Stomach (tissue), 9 donors: ENCODE data around the gene MICB. TPM values are rescaled to one million over a fixed set of nuclear protein-coding genes. Genes with fewer than 3 reads are reported as not detected.
"Not testable (repeated sequence)": the region's sequence is repeated elsewhere in the genome, so short reads cannot be mapped to it uniquely, and the experiment has no call there.

Experiments used
- DNase-seq, 2 donors: peaks; one replicate each; pipeline versions ENCODE4 v3.0.0 to v3.0.0-alpha.2; 2013 to 2019
- H3K27ac ChIP-seq, 5 donors: fragments of 200-600 bp in 4 of 5; sonication (generic) in 4 of 5; one replicate each; pipeline ENCODE4 v1.5.1; 2013 to 2019; ENCODE audit warnings: mild to moderate bottlenecking in 1 of 5, moderate library complexity in 1 of 5
- H3K27me3 ChIP-seq, 3 donors: fragments of 200-600 bp; sonication (generic); one replicate each; pipeline ENCODE4 v1.5.1; 2017 to 2019; ENCODE audit warnings: mixed run types in 1 of 3
- H3K36me3 ChIP-seq, 4 donors: fragments of 200-600 bp; sonication (generic); 1 replicate in 3 of 4; 2 replicates in 1 of 4; pipeline ENCODE4 v1.5.1; 2016 to 2019
- H3K4me1 ChIP-seq, 4 donors: fragments of 200-600 bp; sonication (generic); one replicate each; pipeline ENCODE4 v1.5.1; 2016 to 2019
- H3K4me3 ChIP-seq, 4 donors: fragments of 200-600 bp; sonication (generic) in 3 of 4; one replicate each; pipeline ENCODE4 v1.5.1; 2016 to 2019; ENCODE audit warnings: mild to moderate bottlenecking in 1 of 4
- H3K9me3 ChIP-seq, 4 donors: fragments of 200-600 bp; sonication (generic); one replicate each; pipeline ENCODE4 v1.5.1; 2016 to 2019
- CTCF ChIP-seq, 7 experiments: fragments of 450-650 bp in 4 of 7; fragments of 200-600 bp in 3 of 7; sonication (generic) in 3 of 7; IDR thresholded peaks; one replicate each; pipeline ENCODE4 v1.5.1; 2016 to 2019; ENCODE audit warnings: antibody characterized with exemption in 7 of 7, control low read depth in 2 of 7, mild to moderate bottlenecking in 1 of 7
- EP300 ChIP-seq: sonication (generic); formaldehyde crosslinking; IDR thresholded peaks from one replicate; pipeline ENCODE4 v1.6.1; 2017; ENCODE audit warnings: antibody characterized with exemption
- POLR2A ChIP-seq, 4 donors: fragments of 450-650 bp; IDR thresholded peaks; one replicate each; pipeline ENCODE4 v1.6.1; 2016; ENCODE audit warnings: antibody characterized with exemption in 4 of 4, control low read depth in 2 of 4, mild to moderate bottlenecking in 1 of 4, moderate library complexity in 1 of 4
- POLR2AphosphoS5 ChIP-seq, 3 donors: sonication (generic); formaldehyde crosslinking; IDR thresholded peaks; one replicate each; pipeline ENCODE4 v1.6.1; 2016; ENCODE audit warnings: antibody characterized with exemption in 3 of 3
- WGBS, 5 donors: extraction: QIAGEN DNeasy Blood & Tissue Kit in 3 of 5; methylation state at CpG; one replicate each; pipeline versions ENCODE4 v1.1.5 to v1.1.7; 2013 to 2018; 5-methylcytosine and 5-hydroxymethylcytosine counted together
- intact Hi-C: fragments of 100-400 bp; cut with DNase I; formaldehyde crosslinking; loops from one replicate; pipeline ENCODE4 v1.15.1; 2023; ENCODE audit warnings: low total_unique reads
- polyA plus RNA-seq, 3 donors: library from polyadenylated mRNA; stranded (reverse); fragments of 200-250 nt; gene quantifications; one replicate each; pipeline ENCODE4 v1.2.3, GENCODE V29; 2013
- total RNA-seq, 5 donors: library from RNA; depleted of rRNA; stranded (reverse); fragments of >200 nt; gene quantifications; one replicate each; pipeline versions ENCODE4 v1.1.0 to v1.2.3, GENCODE V29; 2014 to 2016
- donor health status: healthy with polysubstance abuse.
- donor health status: Bipolar disorder and iron deficiency.
- donor health status: healthy.

MICB gene
- total and polyA plus RNA-seq, 8 donors = 0.29 to 1.7 (median 0.86) TPM; not detected in 2

GRCh38 chr6:31489086-31489485 lies 8.9 kb upstream of the MICB start:
- Histone ChIP-seq H3K36me3 (no peaks in the 10 kb centered on the region), H3K4me1 (peaks cover 0 to 17% (median 4%) of the 10 kb centered on the region in 4 donors), H3K9me3 (no peaks in the 10 kb centered on the region), H3K4me3 (no peak overlapping the region), H3K27ac (no peak overlapping the region), H3K27me3 (peaks cover 0 to 12% (median 0%) of the 10 kb centered on the region in 3 donors)
- DNase-seq = no peak
- no peak for TF ChIP-seq POLR2AphosphoS5 (IDR thresholded peaks at IDR 0.05)
- TF ChIP-seq EP300 = no peak
- TF ChIP-seq CTCF (IDR thresholded peaks at IDR 0.05) = no peak
- intact Hi-C loops = no loop called here
- 47 to 68% (median 62%) methylated on average over 4 of the region's 4 CpGs for WGBS, 5 donors

- no peak overlapping the region for H3K4me3 ChIP-seq
- no peak overlapping the region for H3K27ac ChIP-seq
- H3K9me3 ChIP-seq = no peaks in the 10 kb centered on the region
- intact Hi-C loops = no loop called here
- 46 to 59% (median 54%) methylated on average over 14 to 16 of the region's 16 CpGs for WGBS, 5 donors
- no peak for DNase-seq
- no peaks in the 10 kb centered on the region for H3K36me3 ChIP-seq
- no peak for TF ChIP-seq POLR2AphosphoS5 (IDR thresholded peaks at IDR 0.05)
- no peak for TF ChIP-seq EP300
- TF ChIP-seq POLR2A (IDR thresholded peaks at IDR 0.05) = no peak
- no peak for TF ChIP-seq CTCF (IDR thresholded peaks at IDR 0.05)
- peaks cover 0 to 12% (median 0%) of the 10 kb centered on the region in 3 donors for H3K27me3 ChIP-seq
- H3K4me1 ChIP-seq = peaks cover 0 to 23% (median 10%) of the 10 kb centered on the region in 4 donors
Measured at GRCh38 chr6:31490115-31490873, 7.7 kb upstream of the MICB start.

- H3K27ac ChIP-seq = peak overlapping the region in 2 of 5 donors; percentile 77 to 84
- H3K4me3 ChIP-seq = peak overlapping the region; percentile 49 to 67 (median 56)
- peaks cover 0 to 54% (median 25%) of the 10 kb centered on the region in 4 donors for H3K4me1 ChIP-seq
- DNase-seq, intact Hi-C loops, H3K9me3 ChIP-seq, H3K36me3 ChIP-seq: not testable (repeated sequence)
- WGBS, 5 donors = 0 to 4% (median 2%) methylated on average over 2 of the region's 2 CpGs
- peaks cover 0 to 12% (median 0%) of the 10 kb centered on the region in 3 donors for H3K27me3 ChIP-seq
Measured at GRCh38 chr6:31493550-31493874, 4.4 kb upstream of the MICB start.

GRCh38 chr6:31493875-31494694 lies 3.9 kb upstream of the MICB start:
- peak; percentile 83 to 87 for DNase-seq
- peaks cover 0 to 60% (median 30%) of the 10 kb centered on the region in 4 donors for H3K4me1 ChIP-seq
- intact Hi-C loops = no loop called here
- peak overlapping the region; percentile 49 to 67 (median 56) for H3K4me3 ChIP-seq
- H3K27ac ChIP-seq = peak overlapping the region; percentile 73 to 84 (median 79)
- WGBS, 5 donors = 0 to 1% (median 1%) methylated on average over 37 to 58 of the region's 58 CpGs
- peak in 1 of 3 donors; percentile 67 for TF ChIP-seq POLR2AphosphoS5 (IDR thresholded peaks at IDR 0.05)
- peak in 5 of 7 experiments; percentile 57 to 75 (median 71) for TF ChIP-seq CTCF (IDR thresholded peaks at IDR 0.05)
- no peak for TF ChIP-seq EP300
- peaks cover 0 to 18% (median 0%) of the 10 kb centered on the region in 3 donors for H3K27me3 ChIP-seq
- no peaks in the 10 kb centered on the region for H3K36me3 ChIP-seq
- no peaks in the 10 kb centered on the region for H3K9me3 ChIP-seq
